SK-N-SH treated with all-trans-retinoic acid at 6 μM for 48 hours (cell line): ENCODE results near the gene NOG.

Experiments used
- ARNTL ChIP-seq: fragments of 450-650 bp; formaldehyde crosslinking; IDR thresholded peaks from 2 replicates; pipeline ENCODE4 v1.5.0; 2020; ENCODE audit warnings: low read depth, mild to moderate bottlenecking, moderate library complexity, borderline replicate concordance
- CREB5 ChIP-seq: fragments of 250-450 bp; sonication (Bioruptor Pico); IDR thresholded peaks from 2 replicates; pipeline ENCODE4 v1.5.1; 2020; ENCODE audit warnings: low read depth, mild to moderate bottlenecking, moderate library complexity
- CSDC2 ChIP-seq: fragments of 250-450 bp; sonication (Bioruptor Pico); IDR thresholded peaks from 2 replicates; pipeline ENCODE4 v1.5.0; 2020; ENCODE audit warnings: mild to moderate bottlenecking, moderate library complexity
- CSRNP3 ChIP-seq: fragments of 250-450 bp; sonication (Bioruptor Pico); IDR thresholded peaks from 2 replicates; pipeline ENCODE4 v1.5.1; 2021; ENCODE audit warnings: mild to moderate bottlenecking, moderate library complexity
- ESRRG ChIP-seq: fragments of 250-450 bp; sonication (Bioruptor Pico); IDR thresholded peaks from 2 replicates; pipeline ENCODE4 v1.6.1; 2021; ENCODE audit warnings: mild to moderate bottlenecking
- GLIS3 ChIP-seq: fragments of 250-450 bp; sonication (Bioruptor Pico); IDR thresholded peaks from 2 replicates; pipeline ENCODE4 v1.5.0; 2020; ENCODE audit warnings: mild to moderate bottlenecking, moderate library complexity
- ISL1 ChIP-seq: fragments of 250-450 bp; sonication (Bioruptor Pico); IDR thresholded peaks from 2 replicates; pipeline ENCODE4 v2.1.2; 2022; ENCODE audit warnings: mild to moderate bottlenecking, moderate library complexity
- OSR1 ChIP-seq: fragments of 250-450 bp; sonication (Bioruptor Pico); IDR thresholded peaks from 2 replicates; pipeline ENCODE4 v1.8.0; 2022; ENCODE audit warnings: moderate library complexity, mild to moderate bottlenecking, inconsistent platforms
- PATZ1 ChIP-seq: fragments of 250-450 bp; sonication (Bioruptor Pico); IDR thresholded peaks from 2 replicates; pipeline ENCODE4 v1.8.0; 2020; ENCODE audit warnings: mild to moderate bottlenecking, moderate library complexity, borderline replicate concordance
- RARB ChIP-seq: fragments of 250-450 bp; sonication (Bioruptor Pico); IDR thresholded peaks from 2 replicates; pipeline ENCODE4 v1.8.0; 2021; ENCODE audit warnings: mild to moderate bottlenecking, moderate library complexity
- TOX ChIP-seq: fragments of 250-450 bp; sonication (Bioruptor Pico); IDR thresholded peaks from 2 replicates; pipeline ENCODE4 v1.8.0; 2021; ENCODE audit warnings: mild to moderate bottlenecking, moderate library complexity, borderline replicate concordance
- TSHZ2 ChIP-seq: fragments of 250-450 bp; sonication (Bioruptor Pico); IDR thresholded peaks from 2 replicates; pipeline ENCODE4 v1.5.0; 2020; ENCODE audit warnings: mild to moderate bottlenecking, moderate library complexity
- ZC3H10 ChIP-seq: fragments of 250-450 bp; sonication (Bioruptor Pico); IDR thresholded peaks from 2 replicates; pipeline ENCODE4 v1.5.1; 2021; ENCODE audit warnings: mild to moderate bottlenecking, moderate library complexity
- ZFP3 ChIP-seq: fragments of 250-450 bp; sonication (Bioruptor Pico); IDR thresholded peaks from 2 replicates; pipeline ENCODE4 v1.5.0; 2020; ENCODE audit warnings: mild to moderate bottlenecking, moderate library complexity

GRCh38 chr17:56637254-56637653 lies 43.8 kb downstream of the NOG start:
- TF ChIP-seq PATZ1 (CRISPR knock-in tag) (no peak), TSHZ2 (CRISPR knock-in tag) (no peak), ZC3H10 (CRISPR knock-in tag) (no peak), OSR1 (no peak), ARNTL (CRISPR knock-in tag) (no peak), TOX (no peak), CREB5 (CRISPR knock-in tag) (no peak), ESRRG (CRISPR knock-in tag) (no peak), RARB (CRISPR knock-in tag) (no peak), ZFP3 (CRISPR knock-in tag) (no peak), GLIS3 (CRISPR knock-in tag) (no peak), CSRNP3 (no peak), CSDC2 (CRISPR knock-in tag) (no peak), ISL1 (CRISPR knock-in tag) (no peak)
